HG03432 (cell line): ENCODE results near the gene ESD.

ENCODE experiments used
- ATAC-seq: cut with Tn5 transposase; IDR thresholded peaks from one replicate; pipeline ENCODE4 v1.9.1; 2021; ENCODE audit warnings: mild to moderate bottlenecking, moderate library complexity; ENCODE audit not compliant: unreplicated experiment

The ESD gene

GRCh38 chr13:46748300-46748699 is 48.7 kb downstream of the ESD start:
- ATAC-seq, result no peak

GRCh38 chr13:46747031-46747820 is 49.7 kb downstream of the ESD start:
- ATAC-seq, result no peak

- no peak for ATAC-seq
Observed at GRCh38 chr13:46745706-46746105, 51.3 kb downstream of the ESD start.

GRCh38 chr13:46745062-46745461 is 51.9 kb downstream of the ESD start:
- ATAC-seq, result no peak

GRCh38 chr13:46743191-46743590 is 53.8 kb downstream of the ESD start:
- no peak for ATAC-seq

- no peak for ATAC-seq
Observed at GRCh38 chr13:46739447-46740098, 57.4 kb downstream of the ESD start.

- ATAC-seq, result no peak
Observed at GRCh38 chr13:46738766-46739165, 58.2 kb downstream of the ESD start.

GRCh38 chr13:46738055-46738454 is 58.9 kb downstream of the ESD start:
- no peak for ATAC-seq

GRCh38 chr13:46736541-46737310 is 60.2 kb downstream of the ESD start:
- no peak for ATAC-seq

GRCh38 chr13:46735425-46735824 is 61.5 kb downstream of the ESD start:
- ATAC-seq, result no peak

GRCh38 chr13:46731535-46731934 is 65.4 kb downstream of the ESD start:
- no peak for ATAC-seq

- no peak for ATAC-seq
Observed at GRCh38 chr13:46728777-46729176, 68.2 kb downstream of the ESD start.

GRCh38 chr13:46726347-46726746 is 70.6 kb downstream of the ESD start:
- no peak for ATAC-seq
